Adipocyte (in vitro differentiated cells): Measurements from ENCODE around the gene ELMOD3.
"Not testable (repeated sequence)": the region's sequence is repeated elsewhere in the genome, so short reads cannot be mapped to it uniquely, and the experiment has no call there.

Experiments
- DNase-seq: peaks from one replicate; pipeline ENCODE4 v3.0.0-alpha.2; 2015; ENCODE audit warnings: low read depth
- H3K27me3 ChIP-seq: replicated peaks from 2 replicates; pipeline ENCODE4 v1.7.0; 2013; ENCODE audit warnings: mild to moderate bottlenecking, low read length, moderate library complexity; ENCODE audit not compliant: control insufficient read depth, insufficient read depth
- H3K36me3 ChIP-seq: 2 replicates; pipeline ENCODE4 v1.7.0; 2013; ENCODE audit warnings: low read length, mild to moderate bottlenecking, moderate library complexity; ENCODE audit not compliant: control insufficient read depth, insufficient read depth, severe bottlenecking
- H3K4me1 ChIP-seq: 2 replicates; pipeline ENCODE4 v1.7.0; 2013; ENCODE audit warnings: mild to moderate bottlenecking, low read length, moderate library complexity; ENCODE audit not compliant: control insufficient read depth, insufficient read depth
- H3K4me3 ChIP-seq: 2 replicates; pipeline ENCODE4 v1.7.0; 2013; ENCODE audit warnings: mild to moderate bottlenecking, low read length, moderate library complexity
- H3K9ac ChIP-seq: 2 replicates; pipeline ENCODE4 v1.7.0; 2013; ENCODE audit warnings: mild to moderate bottlenecking, low read length, moderate library complexity
- H3K9me3 ChIP-seq: 2 replicates; pipeline ENCODE4 v1.7.0; 2013; ENCODE audit warnings: mild to moderate bottlenecking, low read length, moderate library complexity; ENCODE audit not compliant: control insufficient read depth

The ELMOD3 gene

DNA sequence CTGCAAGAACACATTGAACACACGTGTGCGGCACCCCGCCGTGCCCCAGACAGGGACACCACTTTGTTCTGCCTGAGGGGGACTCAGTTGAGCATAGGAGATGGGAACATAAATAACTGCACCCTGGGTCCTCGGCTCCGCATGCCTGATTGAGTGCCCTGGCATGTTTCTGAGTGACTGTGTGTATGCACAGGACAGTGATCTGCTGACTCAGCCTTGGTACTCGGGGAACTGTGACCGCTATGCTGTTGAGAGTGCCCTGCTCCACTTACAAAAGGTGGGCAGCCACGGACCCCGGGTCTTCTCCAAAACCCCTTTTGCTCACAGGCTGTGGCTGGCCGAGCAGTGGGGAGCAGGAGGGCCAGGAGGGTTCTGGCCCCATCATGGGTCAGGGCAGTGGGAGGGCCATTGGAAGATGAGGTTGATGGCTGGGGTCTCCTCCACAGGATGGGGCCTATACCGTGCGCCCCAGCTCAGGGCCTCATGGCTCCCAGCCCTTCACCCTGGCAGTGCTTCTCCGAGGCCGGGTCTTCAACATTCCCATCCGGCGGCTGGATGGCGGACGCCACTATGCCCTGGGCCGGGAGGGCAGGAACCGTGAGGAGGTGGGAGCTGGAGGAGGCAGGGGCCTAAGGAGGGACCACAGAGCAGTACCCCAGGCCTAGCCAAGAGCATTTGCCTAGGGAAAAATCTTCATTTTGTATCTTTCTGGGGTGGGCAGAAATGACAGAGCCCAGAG lies 80.8 kb downstream of the ELMOD3 start:
- peaks cover 32% of the 10 kb centered on the region for H3K4me1 ChIP-seq
- no peak overlapping the region for H3K9ac ChIP-seq
- DNase-seq, result no peak
- H3K27me3 ChIP-seq, result no peaks in the 10 kb centered on the region
- no peaks in the 10 kb centered on the region for H3K36me3 ChIP-seq
- H3K9me3 ChIP-seq, result no peaks in the 10 kb centered on the region
- no peak overlapping the region for H3K4me3 ChIP-seq

- no peaks in the 10 kb centered on the region for H3K27me3 ChIP-seq
- peaks cover 32% of the 10 kb centered on the region for H3K4me1 ChIP-seq
- H3K9me3 ChIP-seq, result no peaks in the 10 kb centered on the region
- H3K36me3 ChIP-seq, result no peaks in the 10 kb centered on the region
- DNase-seq, result no peak
- no peak overlapping the region for H3K4me3 ChIP-seq
- peak overlapping the region; percentile 79 for H3K9ac ChIP-seq
Observed at GRCh38 chr2:85435981-85436835, 81.6 kb downstream of the ELMOD3 start.

GRCh38 chr2:85436836-85437487 lies 82.4 kb downstream of the ELMOD3 start:
- Histone ChIP-seq H3K9ac (peak overlapping the region; percentile 79), H3K9me3 (no peaks in the 10 kb centered on the region), H3K4me3 (no peak overlapping the region), H3K36me3 (no peaks in the 10 kb centered on the region), H3K4me1 (peaks cover 29% of the 10 kb centered on the region), H3K27me3 (no peaks in the 10 kb centered on the region)
- no peak for DNase-seq

- no peaks in the 10 kb centered on the region for H3K36me3 ChIP-seq
- DNase-seq, result peak; percentile 77
- H3K4me3 ChIP-seq, result peak overlapping the region; percentile 71
- H3K9ac ChIP-seq, result peak overlapping the region; percentile 79
- no peaks in the 10 kb centered on the region for H3K9me3 ChIP-seq
- H3K4me1 ChIP-seq, result peaks cover 29% of the 10 kb centered on the region
- no peaks in the 10 kb centered on the region for H3K27me3 ChIP-seq
Observed at GRCh38 chr2:85437488-85438200, 83.1 kb downstream of the ELMOD3 start.

DNA sequence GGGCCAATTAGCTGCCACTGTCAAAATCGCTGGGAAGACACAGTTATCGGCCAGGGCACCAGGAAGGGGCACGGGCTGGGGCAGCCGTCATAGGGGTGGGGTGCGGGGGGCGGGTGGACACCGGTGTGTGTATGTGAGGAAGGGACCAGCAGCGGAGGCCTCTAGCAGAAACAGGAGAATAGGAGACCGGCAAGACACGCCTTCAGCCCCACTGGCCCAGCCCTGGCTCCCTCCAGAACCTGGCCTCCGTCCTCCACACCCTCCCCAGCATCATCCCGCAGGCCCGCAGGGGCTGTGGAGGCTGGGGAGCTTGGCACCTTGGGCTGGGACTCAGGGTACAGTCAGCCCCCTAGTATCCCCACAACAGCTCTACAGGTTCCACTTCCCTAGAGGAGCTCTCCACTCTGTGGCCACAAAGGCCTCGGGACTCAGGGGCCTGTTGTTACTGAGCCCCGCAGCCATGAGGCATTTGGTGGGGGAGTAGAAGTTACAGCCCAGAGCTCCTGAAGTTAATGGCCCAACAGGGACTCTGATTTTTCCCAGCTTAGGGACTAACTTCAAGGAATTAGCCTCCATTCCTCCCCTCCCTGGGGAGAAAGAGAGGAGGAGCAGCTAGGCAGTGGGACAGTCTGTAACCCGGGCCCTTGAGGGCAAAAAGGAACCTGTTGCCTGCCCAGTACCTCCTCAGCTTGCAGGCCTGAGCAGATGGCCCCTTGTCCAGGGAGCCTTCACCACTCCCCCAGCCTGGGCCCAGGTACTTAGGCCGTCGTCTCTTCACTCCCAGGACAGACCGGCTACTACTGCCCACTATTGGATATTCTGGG lies 83.8 kb downstream of the ELMOD3 start:
- Histone ChIP-seq H3K9ac (peak overlapping the region; percentile 79), H3K36me3 (no peaks in the 10 kb centered on the region), H3K4me1 (peaks cover 22% of the 10 kb centered on the region), H3K9me3 (no peaks in the 10 kb centered on the region), H3K27me3 (no peaks in the 10 kb centered on the region), H3K4me3 (peak overlapping the region; percentile 71)
- DNase-seq, result no peak

GRCh38 chr2:85439025-85439472 lies 84.5 kb downstream of the ELMOD3 start:
- Histone ChIP-seq H3K4me1 (peaks cover 17% of the 10 kb centered on the region), H3K9ac (peak overlapping the region; percentile 79), H3K9me3 (no peaks in the 10 kb centered on the region), H3K27me3 (no peaks in the 10 kb centered on the region), H3K36me3 (no peaks in the 10 kb centered on the region), H3K4me3 (no peak overlapping the region)
- no peak for DNase-seq

- not testable (repeated sequence) for H3K36me3 ChIP-seq, H3K27me3 ChIP-seq, DNase-seq, H3K9ac ChIP-seq, H3K9me3 ChIP-seq, H3K4me3 ChIP-seq
- peaks cover 18% of the 10 kb centered on the region for H3K4me1 ChIP-seq
Observed at GRCh38 chr2:85439569-85439968, 85.0 kb downstream of the ELMOD3 start.

- H3K9me3 ChIP-seq, result no peaks in the 10 kb centered on the region
- peaks cover 22% of the 10 kb centered on the region for H3K4me1 ChIP-seq
- H3K36me3 ChIP-seq, result no peaks in the 10 kb centered on the region
- H3K27me3 ChIP-seq, result no peaks in the 10 kb centered on the region
- DNase-seq, result no peak
- no peak overlapping the region for H3K4me3 ChIP-seq
- H3K9ac ChIP-seq, result no peak overlapping the region
Observed at GRCh38 chr2:85439986-85440385, 85.4 kb downstream of the ELMOD3 start.

DNA sequence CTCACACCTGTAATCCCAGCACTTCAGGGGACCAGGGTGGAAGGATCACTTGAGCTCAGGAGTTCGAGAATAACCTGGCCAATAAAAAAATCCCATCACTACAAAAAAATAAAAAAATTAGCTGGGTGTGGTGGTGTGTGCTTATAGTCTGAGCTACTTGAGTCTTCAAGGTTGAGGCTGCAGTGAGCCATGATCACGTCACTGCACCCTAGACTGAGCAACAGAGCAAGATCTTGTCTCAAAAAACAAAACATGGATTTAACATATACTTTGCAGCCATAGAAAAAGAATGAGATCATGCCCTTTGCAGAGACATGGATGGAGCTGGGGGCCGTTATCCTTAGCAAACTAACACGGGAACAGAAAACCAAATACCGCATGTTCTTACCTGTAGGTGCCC lies 86.2 kb downstream of the ELMOD3 start:
- Histone ChIP-seq H3K4me1 (peaks cover 29% of the 10 kb centered on the region), H3K9ac (no peak overlapping the region), H3K27me3 (no peaks in the 10 kb centered on the region), H3K36me3 (no peaks in the 10 kb centered on the region), H3K4me3 (no peak overlapping the region), H3K9me3 (no peaks in the 10 kb centered on the region)
- no peak for DNase-seq
